H1 (cell line): ENCODE measurements around the gene OXER1. TPM values are rescaled to one million over a fixed set of nuclear protein-coding genes. Genes with fewer than 3 reads are reported as not detected.

Experiments used
- CTCF ChIA-PET: fragments of 300-600 bp; sonication (Branson Sonifier 250); formaldehyde crosslinking; loops from one replicate; lab custom pipeline; 2021; ENCODE audit not compliant: partially characterized antibody; lab: Charles Lee
- POLR2A ChIA-PET: fragments of 300-600 bp; sonication (Branson Sonifier 250); formaldehyde crosslinking; loops from one replicate; lab custom pipeline; 2021; ENCODE audit warnings: inconsistent platforms; ENCODE audit not compliant: partially characterized antibody; lab: Charles Lee
- DNase-seq, 2 experiments: peaks; one replicate each; pipeline versions ENCODE4 v3.0.0 to v3.0.0-alpha.2; 2010 to 2022; ENCODE audit warnings: low spot score in 2 of 2, low read depth in 1 of 2, mixed read lengths in 1 of 2
- FAIRE-seq: peaks from 2 replicates; lab custom pipeline; 2011; peaks lifted over from hg19 to GRCh38; lab: Jason Lieb, UNC
- H2AFZ ChIP-seq: 2 replicates; pipeline ENCODE4 v1.8.1; 2012; ENCODE audit warnings: low read length, inconsistent platforms
- H2AK5ac ChIP-seq: 2 replicates; pipeline ENCODE4 v1.6.1; 2013; ENCODE audit warnings: low read depth, low read length
- H2BK120ac ChIP-seq: replicated peaks from 2 replicates; pipeline ENCODE3; 2013; ENCODE audit warnings: low read depth, low read length, inconsistent platforms
- H2BK12ac ChIP-seq: 2 replicates; pipeline ENCODE4 v1.6.1; 2013; ENCODE audit warnings: low read depth, low read length
- H2BK15ac ChIP-seq: 2 replicates; pipeline ENCODE4 v1.6.1; 2013; ENCODE audit warnings: low read length
- H2BK20ac ChIP-seq: 2 replicates; pipeline ENCODE4 v1.6.1; 2013; ENCODE audit warnings: low read length
- H2BK5ac ChIP-seq: 2 replicates; pipeline ENCODE4 v1.6.1; 2013; ENCODE audit warnings: low read depth, low read length
- H3K14ac ChIP-seq: 2 replicates; pipeline ENCODE4 v1.6.1; 2013; ENCODE audit warnings: inconsistent platforms; ENCODE audit not compliant: insufficient read length
- H3K18ac ChIP-seq: 2 replicates; pipeline ENCODE4 v1.6.1; 2013; ENCODE audit warnings: low read length; ENCODE audit errors: extremely low read depth
- H3K23ac ChIP-seq: 2 replicates; pipeline ENCODE4 v1.6.1; 2013; ENCODE audit warnings: inconsistent platforms; ENCODE audit not compliant: insufficient read length
- H3K23me2 ChIP-seq: 2 replicates; pipeline ENCODE4 v1.6.1; 2013; ENCODE audit warnings: low read depth, low read length
- H3K27ac ChIP-seq: 2 replicates; pipeline ENCODE4 v1.6.1; 2011; ENCODE audit warnings: low read depth, low read length, inconsistent platforms
- H3K27me3 ChIP-seq, 4 experiments: replicated peaks in 1 of 4; 1 replicate in 1 of 4; 2 replicates in 3 of 4; pipeline versions ENCODE4 v1.6.1 to v1.8.1; 2011 to 2013; ENCODE audit warnings: low read length in 3 of 4, mild to moderate bottlenecking in 3 of 4, inconsistent platforms in 2 of 4, mixed read lengths in 2 of 4, moderate library complexity in 1 of 4; ENCODE audit not compliant: control insufficient read depth in 3 of 4, insufficient read depth in 3 of 4; ENCODE audit errors: extremely low read depth in 1 of 4
- H3K36me3 ChIP-seq, 4 experiments: 2 replicates each; pipeline versions ENCODE4 v1.6.1 to v1.8.1; 2011 to 2013; ENCODE audit warnings: mild to moderate bottlenecking in 4 of 4, low read length in 3 of 4, moderate library complexity in 2 of 4, control low read depth in 1 of 4, inconsistent platforms in 1 of 4; ENCODE audit not compliant: insufficient read depth in 4 of 4, control insufficient read depth in 2 of 4
- H3K4ac ChIP-seq: replicated peaks from 2 replicates; pipeline ENCODE3; 2013; ENCODE audit warnings: low read length, low read depth, mixed read lengths, inconsistent platforms; ENCODE audit not compliant: insufficient read length
- H3K4me1 ChIP-seq, 4 experiments: replicated peaks in 1 of 4; 1 replicate in 1 of 4; 2 replicates in 3 of 4; pipeline versions ENCODE4 v1.6.1 to v1.8.1; 2011 to 2013; ENCODE audit warnings: low read length in 3 of 4, inconsistent platforms in 2 of 4, mixed read lengths in 1 of 4; ENCODE audit not compliant: insufficient read depth in 4 of 4, control insufficient read depth in 3 of 4
- H3K4me2 ChIP-seq, 2 experiments: 2 replicates each; pipeline versions ENCODE4 v1.6.1 to v1.8.1; 2011 to 2013; ENCODE audit warnings: low read depth in 2 of 2, low read length in 2 of 2, control low read depth in 1 of 2, inconsistent platforms in 1 of 2, mild to moderate bottlenecking in 1 of 2; ENCODE audit not compliant: insufficient read depth in 1 of 2
- H3K4me3 ChIP-seq, 4 experiments: fragments of 200-600, 300-600 bp in 1 of 4; sonication (generic), shearing (Covaris generic), sonication (Bioruptor Twin) in 1 of 4; 2 replicates each; pipeline versions ENCODE4 v1.5.1 to v1.8.1; 2011 to 2016; ENCODE audit warnings: low read length in 4 of 4, low read depth in 3 of 4, control low read depth in 2 of 4, inconsistent platforms in 2 of 4, mild to moderate bottlenecking in 2 of 4, mixed read lengths in 1 of 4, moderate library complexity in 1 of 4; ENCODE audit not compliant: insufficient read depth in 2 of 4; ENCODE audit errors: extremely low read depth in 1 of 4
- H3K56ac ChIP-seq: replicated peaks from 2 replicates; pipeline ENCODE3; 2013; ENCODE audit warnings: low read depth, mild to moderate bottlenecking, mixed read lengths, low read length, inconsistent platforms; ENCODE audit not compliant: insufficient read length
- H3K79me1 ChIP-seq: 2 replicates; pipeline ENCODE4 v1.6.1; 2013; ENCODE audit warnings: low read depth, low read length, control low read depth
- H3K79me2 ChIP-seq, 2 experiments: 2 replicates each; pipeline versions ENCODE4 v1.6.1 to v1.8.1; 2012 to 2013; ENCODE audit warnings: low read length in 2 of 2, mild to moderate bottlenecking in 2 of 2, inconsistent platforms in 1 of 2; ENCODE audit not compliant: insufficient read depth in 2 of 2, control insufficient read depth in 1 of 2
- H3K9ac ChIP-seq, 4 experiments: replicated peaks in 1 of 4; 1 replicate in 1 of 4; 2 replicates in 3 of 4; pipeline versions ENCODE4 v1.6.1 to v1.8.1; 2011 to 2013; ENCODE audit warnings: low read depth in 3 of 4, low read length in 3 of 4, control low read depth in 2 of 4, mild to moderate bottlenecking in 2 of 4, moderate library complexity in 2 of 4, inconsistent platforms in 1 of 4; ENCODE audit errors: extremely low read depth in 1 of 4
- H3K9me3 ChIP-seq, 2 experiments: 2 replicates each; pipeline versions ENCODE4 v1.6.1 to v1.8.1; 2012 to 2013; ENCODE audit warnings: mild to moderate bottlenecking in 2 of 2, moderate library complexity in 2 of 2, control low read depth in 1 of 2, inconsistent platforms in 1 of 2, low read depth in 1 of 2, low read length in 1 of 2, mixed read lengths in 1 of 2; ENCODE audit not compliant: insufficient read depth in 2 of 2
- H4K20me1 ChIP-seq, 2 experiments: replicated peaks in 1 of 2; 2 replicates each; pipeline versions ENCODE3 to v1.8.1; 2011 to 2013; ENCODE audit warnings: inconsistent platforms in 2 of 2, low read length in 2 of 2, mild to moderate bottlenecking in 1 of 2; ENCODE audit not compliant: insufficient read depth in 2 of 2, control insufficient read depth in 1 of 2
- H4K5ac ChIP-seq: 2 replicates; pipeline ENCODE4 v1.6.1; 2013; ENCODE audit warnings: low read length, low read depth, mixed read lengths, inconsistent platforms; ENCODE audit not compliant: insufficient read length
- H4K8ac ChIP-seq: 2 replicates; pipeline ENCODE4 v1.8.0; 2013; ENCODE audit warnings: mild to moderate bottlenecking, moderate library complexity, low read length, inconsistent platforms; ENCODE audit not compliant: insufficient read depth; ENCODE audit errors: extremely low read depth
- H4K91ac ChIP-seq: replicated peaks from 2 replicates; pipeline ENCODE3; 2013; ENCODE audit warnings: low read length, mixed read lengths, inconsistent platforms; ENCODE audit not compliant: insufficient read length
- BCL11A ChIP-seq, 2 experiments: IDR thresholded peaks; one replicate each; pipeline ENCODE4 v1.6.1; 2011; ENCODE audit warnings: low read depth in 2 of 2, low read length in 2 of 2, mild to moderate bottlenecking in 2 of 2
- BRCA1 ChIP-seq: IDR thresholded peaks from 2 replicates; pipeline ENCODE4 v1.6.1; 2012; ENCODE audit warnings: low read depth, low read length, improper control_type of control experiment
- EP300 ChIP-seq, 2 experiments: IDR thresholded peaks; 1 replicate in 1 of 2; 2 replicates in 1 of 2; pipeline ENCODE4 v1.6.1; 2011 to 2012; ENCODE audit warnings: low read depth in 2 of 2, low read length in 2 of 2, mild to moderate bottlenecking in 2 of 2, borderline replicate concordance in 1 of 2, inconsistent platforms in 1 of 2, moderate library complexity in 1 of 2
- NANOG ChIP-seq: IDR thresholded peaks from 2 replicates; pipeline ENCODE4 v1.6.1; 2011; ENCODE audit warnings: low read length, low read depth, mild to moderate bottlenecking, inconsistent platforms; ENCODE audit not compliant: insufficient read depth, poor library complexity, severe bottlenecking
- POLR2A ChIP-seq, 2 experiments: IDR thresholded peaks; 1 replicate in 1 of 2; 2 replicates in 1 of 2; pipeline ENCODE4 v1.6.1; 2011; ENCODE audit warnings: low read depth in 2 of 2, low read length in 2 of 2, mild to moderate bottlenecking in 2 of 2; ENCODE audit errors: control extremely low read depth in 1 of 2
- POLR2AphosphoS5 ChIP-seq: IDR thresholded peaks from 2 replicates; pipeline ENCODE4 v1.6.1; 2011; ENCODE audit warnings: low read depth, low read length
- POU5F1 ChIP-seq: IDR thresholded peaks from 2 replicates; pipeline ENCODE4 v1.6.1; 2011; ENCODE audit warnings: low read depth, mild to moderate bottlenecking, low read length, moderate library complexity
- RAD21 ChIP-seq, 2 experiments: IDR thresholded peaks in 1 of 2; conservative IDR thresholded peaks in 1 of 2; 2 replicates each; pipeline ENCODE4 v1.6.1; 2011; ENCODE audit warnings: low read depth in 2 of 2, low read length in 2 of 2, improper control_type of control experiment in 1 of 2, inconsistent platforms in 1 of 2, mild to moderate bottlenecking in 1 of 2, moderate library complexity in 1 of 2
- SAP30 ChIP-seq: fragments of 300-600 bp; sonication (generic); IDR thresholded peaks from 2 replicates; pipeline ENCODE4 v1.7.1; 2012; ENCODE audit warnings: low read length, moderate library complexity, mild to moderate bottlenecking, inconsistent platforms; ENCODE audit not compliant: insufficient read depth, insufficient replicate concordance
- SP2 ChIP-seq: IDR thresholded peaks from 2 replicates; pipeline ENCODE4 v1.6.1; 2012; ENCODE audit warnings: mild to moderate bottlenecking, low read length, inconsistent platforms
- TAF1 ChIP-seq: IDR thresholded peaks from 2 replicates; pipeline ENCODE4 v1.6.1; 2011; ENCODE audit warnings: mild to moderate bottlenecking, low read depth, low read length
- TBP ChIP-seq: IDR thresholded peaks from 2 replicates; pipeline ENCODE4 v1.6.1; 2011; ENCODE audit warnings: low read depth, low read length, improper control_type of control experiment
- WGBS, 2 experiments: shearing (Covaris generic) in 1 of 2; methylation state at CpG; one replicate each; pipeline versions ENCODE4 v1.1.6 to v1.1.7; 2013 to 2015; ENCODE audit warnings: low lambda C conversion rate in 2 of 2, mixed read lengths in 2 of 2, inconsistent platforms in 1 of 2, low coverage in 1 of 2, missing lambda C conversion rate in 1 of 2; ENCODE audit not compliant: insufficient replicate concordance in 2 of 2, insufficient coverage in 1 of 2, insufficient read length in 1 of 2; ENCODE audit errors: extremely low coverage in 1 of 2, missing lambda C conversion rate in 1 of 2; 5-methylcytosine and 5-hydroxymethylcytosine counted together
- polyA plus RNA-seq, 7 experiments: library from polyadenylated mRNA; depleted of rRNA in 3 of 7; stranded (reverse) in 5 of 7; unstranded in 2 of 7; fragments of >200 nt in 5 of 7; fragments of 200-250 nt in 2 of 7; gene quantifications; 1 replicate in 5 of 7; 2 replicates in 1 of 7; 4 replicates in 1 of 7; pipeline versions ENCODE4 v1.2.1 to v1.2.3, GENCODE V29; 2011 to 2013; ENCODE audit warnings: missing spikeins in 2 of 7, mixed read lengths in 2 of 7
- total RNA-seq: library from RNA; stranded (reverse); fragmentation: NEBNext Ultra II Directional; extraction: Animal tissue kit (Norgen Biotek cat#: 25700); gene quantifications from 2 replicates; pipeline ENCODE4 v1.2.1, GENCODE V29; 2021

OXER1 gene
- total and polyA plus RNA-seq, 2 of the 8 experiments (the other 6 are each of a cell fraction or from before 2014, with no cell fraction given), result 1.2 to 2.9 TPM

DNA sequence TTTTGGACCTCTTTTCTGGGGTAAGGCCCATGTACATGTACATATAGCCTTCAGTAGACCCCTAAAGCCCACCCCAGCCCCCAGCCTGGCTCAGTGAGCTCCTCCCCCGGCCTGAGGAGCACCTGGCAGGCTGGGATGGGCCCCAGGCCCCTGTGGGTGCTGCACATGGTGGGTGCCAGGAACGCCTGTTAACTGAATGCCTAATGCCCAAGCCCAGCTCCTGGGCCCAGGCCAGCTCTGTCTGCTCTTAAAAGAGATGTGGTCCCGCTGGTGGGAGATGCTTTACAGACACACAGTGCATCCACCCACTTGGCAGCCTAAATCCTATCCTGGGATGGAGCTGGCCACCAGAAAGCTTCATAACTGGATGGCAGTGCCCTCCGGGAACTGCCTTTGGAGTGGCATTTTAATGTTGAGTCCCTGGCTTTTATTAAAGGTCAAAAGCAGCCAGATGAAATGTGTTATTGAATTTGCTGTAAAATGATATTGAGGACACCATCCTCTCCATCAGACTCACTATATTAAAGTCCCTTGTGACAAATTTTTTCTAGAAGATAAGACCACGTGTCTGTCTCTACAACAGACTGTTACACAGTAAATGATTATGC, 7.7 kb upstream of the OXER1 start:
- no peak overlapping the region for H3K56ac ChIP-seq
- H3K9ac ChIP-seq, result no peak overlapping the region
- H2BK15ac ChIP-seq, result no peak overlapping the region
- WGBS, 2 experiments, result 90% methylated on average over 5 of the region's 5 CpGs; no CpG with 5 or more reads in 1 of the 2 experiments
- TF ChIP-seq RAD21 (IDR thresholded peaks at IDR 0.05 in 1 of 2, conservative IDR thresholded peaks at IDR 0.05 in 1 of 2; ENCODE audit: low read depth in 2 of 2, low read length in 2 of 2) (no peak), BRCA1 (no peak), TBP (no peak), POLR2A (IDR thresholded peaks at IDR 0.05; ENCODE audit: control extremely low read depth in 1 of 2, low read depth in 2 of 2, low read length in 2 of 2) (no peak), SAP30 (no peak), TAF1 (no peak), BCL11A (IDR thresholded peaks at IDR 0.05; ENCODE audit: low read depth in 2 of 2, low read length in 2 of 2) (no peak), NANOG (no peak), EP300 (IDR thresholded peaks at IDR 0.05; ENCODE audit: borderline replicate concordance in 1 of 2, low read depth in 2 of 2, low read length in 2 of 2) (no peak), SP2 (no peak), POU5F1 (no peak), POLR2AphosphoS5 (no peak)
- no peaks in the 10 kb centered on the region for H3K23me2 ChIP-seq
- no peak overlapping the region for H3K27ac ChIP-seq
- H2BK12ac ChIP-seq, result no peak overlapping the region
- H3K4me1 ChIP-seq, result peaks cover 1 to 16% (median 6%) of the 10 kb centered on the region in 4 experiments; a peak in 4 of 7 replicates
- CTCF ChIA-PET, result interaction anchor here (0.6 to 4.1 kb wide), 16 partner anchors 11 to 370 kb away, joined by 3 to 35 read pairs (median 4); partner anchors contain the start of gene HAAO
- H3K27me3 ChIP-seq, result no peaks in the 10 kb centered on the region
- no peaks in the 10 kb centered on the region for H3K79me2 ChIP-seq
- no peak overlapping the region for H3K18ac ChIP-seq
- H3K79me1 ChIP-seq, result no peaks in the 10 kb centered on the region
- H3K4me2 ChIP-seq, result no peak overlapping the region
- no peak overlapping the region for H3K23ac ChIP-seq
- no peak overlapping the region for H2BK20ac ChIP-seq
- no peak overlapping the region for H4K5ac ChIP-seq
- no peak overlapping the region for H3K4me3 ChIP-seq
- FAIRE-seq, result no peak
- no peak overlapping the region for H2AFZ ChIP-seq
- no peak overlapping the region for H2BK5ac ChIP-seq
- H2AK5ac ChIP-seq, result no peak overlapping the region
- H4K20me1 ChIP-seq, result no peaks in the 10 kb centered on the region
- H3K36me3 ChIP-seq, result no peaks in the 10 kb centered on the region
- H3K9me3 ChIP-seq, result 0 out of 4 replicates have a peak, but pooled peaks cover 0 to 1% of the 10 kb centered on the region in 2 experiments
- no peak for DNase-seq
- POLR2A ChIA-PET, result interaction anchor here (1.3 kb wide), 1 partner anchor 40 kb away, joined by 3 read pairs; no protein-coding TSS in a partner anchor
- H3K4ac ChIP-seq, result no peak overlapping the region
- H4K8ac ChIP-seq, result no peak overlapping the region
- no peak overlapping the region for H4K91ac ChIP-seq
- no peak overlapping the region for H2BK120ac ChIP-seq
- H3K14ac ChIP-seq, result no peak overlapping the region
